Measurements from ENCODE around the gene CLEC16A. TPM values are rescaled to one million over a fixed set of nuclear protein-coding genes. Genes with fewer than 3 reads are reported as not detected.

Gene CLEC16A
- total and polyA plus RNA-seq, 2 experiments from 2014 or later: 17.5 to 26.8 TPM

GRCh38 chr16:11112723-11113348 is 168.5 kb downstream of the CLEC16A start:
- no peak for TF ChIP-seq CTCF (IDR thresholded peaks at IDR 0.05; ENCODE audit: low read depth, low read length)
- no peak overlapping the region for H3K27ac ChIP-seq
- no peak overlapping the region for H3K4me3 ChIP-seq
- H3K36me3 ChIP-seq: no peaks in the 10 kb centered on the region
- no peaks in the 10 kb centered on the region for H3K27me3 ChIP-seq
- no peaks in the 10 kb centered on the region for H3K4me1 ChIP-seq (ENCODE audit: low read depth)
- no peak for DNase-seq (ENCODE audit: low read depth in 1 of 2, low spot score in 1 of 2)
- H3K9me3 ChIP-seq (ENCODE audit: low read depth): no peaks in the 10 kb centered on the region

- no peaks in the 10 kb centered on the region for H3K4me1 ChIP-seq (ENCODE audit: low read depth)
- no peak for TF ChIP-seq CTCF (IDR thresholded peaks at IDR 0.05; ENCODE audit: low read depth, low read length)
- H3K4me3 ChIP-seq: no peak overlapping the region
- H3K27ac ChIP-seq: no peak overlapping the region
- no peaks in the 10 kb centered on the region for H3K9me3 ChIP-seq (ENCODE audit: low read depth)
- no peaks in the 10 kb centered on the region for H3K36me3 ChIP-seq
- no peaks in the 10 kb centered on the region for H3K27me3 ChIP-seq
- no peak for DNase-seq (ENCODE audit: low read depth in 1 of 2, low spot score in 1 of 2)
Measured at GRCh38 chr16:11114366-11115164, 170.2 kb downstream of the CLEC16A start.

GRCh38 chr16:11117576-11118211 is 173.3 kb downstream of the CLEC16A start:
- H3K9me3 ChIP-seq (ENCODE audit: low read depth): no peaks in the 10 kb centered on the region
- DNase-seq (ENCODE audit: low read depth in 1 of 2, low spot score in 1 of 2): no peak
- no peaks in the 10 kb centered on the region for H3K27me3 ChIP-seq
- no peaks in the 10 kb centered on the region for H3K4me1 ChIP-seq (ENCODE audit: low read depth)
- H3K27ac ChIP-seq: no peak overlapping the region
- no peak for TF ChIP-seq CTCF (IDR thresholded peaks at IDR 0.05; ENCODE audit: low read depth, low read length)
- H3K36me3 ChIP-seq: peaks cover 3% of the 10 kb centered on the region
- no peak overlapping the region for H3K4me3 ChIP-seq

- no peaks in the 10 kb centered on the region for H3K9me3 ChIP-seq (ENCODE audit: low read depth)
- no peak overlapping the region for H3K4me3 ChIP-seq
- DNase-seq (ENCODE audit: low read depth in 1 of 2, low spot score in 1 of 2): no peak
- H3K4me1 ChIP-seq (ENCODE audit: low read depth): no peaks in the 10 kb centered on the region
- H3K27me3 ChIP-seq: no peaks in the 10 kb centered on the region
- peaks cover 3% of the 10 kb centered on the region for H3K36me3 ChIP-seq
- no peak for TF ChIP-seq CTCF (IDR thresholded peaks at IDR 0.05; ENCODE audit: low read depth, low read length)
- no peak overlapping the region for H3K27ac ChIP-seq
Measured at GRCh38 chr16:11118479-11118878, 174.1 kb downstream of the CLEC16A start.

- peaks cover 5% of the 10 kb centered on the region for H3K36me3 ChIP-seq
- no peak overlapping the region for H3K27ac ChIP-seq
- H3K9me3 ChIP-seq (ENCODE audit: low read depth): no peaks in the 10 kb centered on the region
- H3K4me1 ChIP-seq (ENCODE audit: low read depth): no peaks in the 10 kb centered on the region
- H3K4me3 ChIP-seq: no peak overlapping the region
- DNase-seq (ENCODE audit: low read depth in 1 of 2, low spot score in 1 of 2): no peak
- H3K27me3 ChIP-seq: no peaks in the 10 kb centered on the region
- TF ChIP-seq CTCF (IDR thresholded peaks at IDR 0.05; ENCODE audit: low read depth, low read length): no peak
Measured at GRCh38 chr16:11121083-11121608, 176.8 kb downstream of the CLEC16A start.

Data from cardiac muscle cell (in vitro differentiated cells and primary cell).